ENCODE results near the gene PPP1R16B.

DNA sequence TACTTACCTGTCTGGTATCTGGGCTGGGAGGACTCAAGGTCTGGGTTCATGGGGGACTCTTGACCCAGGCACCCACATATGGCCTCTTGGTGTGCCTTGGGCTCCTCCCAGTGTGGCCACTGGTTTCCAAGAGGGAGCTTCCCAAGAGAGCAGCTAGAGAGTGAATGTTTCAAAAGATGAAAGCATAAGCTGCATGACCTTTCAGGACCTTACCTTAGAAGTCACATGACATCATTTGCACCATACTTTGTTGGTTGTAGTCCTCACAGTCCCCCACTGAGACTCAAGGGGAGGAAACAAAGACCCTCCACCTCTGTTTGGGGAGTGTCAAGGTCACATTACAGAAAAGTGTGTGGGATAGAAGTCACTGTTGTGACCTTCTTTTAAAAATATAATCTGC is 43.3 kb upstream of the PPP1R16B start:
- TF ChIP-seq, protein P1, sequence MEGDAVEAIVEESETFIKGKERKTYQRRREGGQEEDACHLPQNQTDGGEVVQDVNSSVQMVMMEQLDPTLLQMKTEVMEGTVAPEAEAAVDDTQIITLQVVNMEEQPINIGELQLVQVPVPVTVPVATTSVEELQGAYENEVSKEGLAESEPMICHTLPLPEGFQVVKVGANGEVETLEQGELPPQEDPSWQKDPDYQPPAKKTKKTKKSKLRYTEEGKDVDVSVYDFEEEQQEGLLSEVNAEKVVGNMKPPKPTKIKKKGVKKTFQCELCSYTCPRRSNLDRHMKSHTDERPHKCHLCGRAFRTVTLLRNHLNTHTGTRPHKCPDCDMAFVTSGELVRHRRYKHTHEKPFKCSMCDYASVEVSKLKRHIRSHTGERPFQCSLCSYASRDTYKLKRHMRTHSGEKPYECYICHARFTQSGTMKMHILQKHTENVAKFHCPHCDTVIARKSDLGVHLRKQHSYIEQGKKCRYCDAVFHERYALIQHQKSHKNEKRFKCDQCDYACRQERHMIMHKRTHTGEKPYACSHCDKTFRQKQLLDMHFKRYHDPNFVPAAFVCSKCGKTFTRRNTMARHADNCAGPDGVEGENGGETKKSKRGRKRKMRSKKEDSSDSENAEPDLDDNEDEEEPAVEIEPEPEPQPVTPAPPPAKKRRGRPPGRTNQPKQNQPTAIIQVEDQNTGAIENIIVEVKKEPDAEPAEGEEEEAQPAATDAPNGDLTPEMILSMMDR (IDR thresholded peaks at IDR 0.05; ENCODE audit: low read depth, low read length, poor library complexity, severe bottlenecking), result no peak
- no peak for TF ChIP-seq EZH2phosphoT487 (IDR thresholded peaks at IDR 0.05; ENCODE audit: borderline replicate concordance, low read length)
